HepG2 (cell line): ENCODE results near the gene RPS10. TPM values are rescaled to one million over a fixed set of nuclear protein-coding genes. Genes with fewer than 3 reads are reported as not detected.

Experiments used
- ARID3A ChIP-seq: IDR thresholded peaks from 2 replicates; pipeline ENCODE4 v1.6.1; 2012; ENCODE audit warnings: low read depth, low read length, improper control_type of control experiment
- ATF1 ChIP-seq: IDR thresholded peaks from 2 replicates; pipeline ENCODE4 v1.6.1; 2016; ENCODE audit warnings: mild to moderate bottlenecking, control low read depth
- CTCF ChIP-seq: sonication (generic); formaldehyde crosslinking; IDR thresholded peaks from 2 replicates; pipeline ENCODE4 v1.5.0; 2020; ENCODE audit warnings: mild to moderate bottlenecking, missing genetic modification reagents, moderate library complexity
- HNF4G ChIP-seq, 2 experiments: sonication (generic) in 1 of 2; formaldehyde crosslinking in 1 of 2; IDR thresholded peaks; 2 replicates each; pipeline versions ENCODE4 v1.4.0 to v1.6.1; 2011 to 2020; ENCODE audit warnings: borderline replicate concordance in 2 of 2, low read depth in 2 of 2, mild to moderate bottlenecking in 2 of 2, low read length in 1 of 2, missing genetic modification reagents in 1 of 2, moderate library complexity in 1 of 2
- KDM5B ChIP-seq: sonication (generic); formaldehyde crosslinking; IDR thresholded peaks from 2 replicates; pipeline ENCODE4 v1.4.0; 2020; ENCODE audit warnings: missing genetic modification reagents, mild to moderate bottlenecking, borderline replicate concordance
- MAFF ChIP-seq: IDR thresholded peaks from 2 replicates; pipeline ENCODE4 v1.6.1; 2011; ENCODE audit warnings: low read depth, low read length, improper control_type of control experiment
- MAFK ChIP-seq, 2 experiments: IDR thresholded peaks in 1 of 2; conservative IDR thresholded peaks in 1 of 2; 2 replicates each; pipeline ENCODE4 v1.6.1; 2011; ENCODE audit warnings: improper control_type of control experiment in 2 of 2, low read length in 2 of 2
- MAX ChIP-seq: IDR thresholded peaks from 2 replicates; pipeline ENCODE4 v1.6.1; 2012; ENCODE audit warnings: inconsistent platforms
- MED8 ChIP-seq: sonication (generic); formaldehyde crosslinking; IDR thresholded peaks from 2 replicates; pipeline ENCODE4 v1.8.1; 2023; ENCODE audit warnings: mild to moderate bottlenecking, missing genetic modification reagents; ENCODE audit not compliant: insufficient replicate concordance
- PAF1 ChIP-seq: IDR thresholded peaks from 2 replicates; pipeline ENCODE4 v1.6.1; 2016; ENCODE audit warnings: missing genetic modification reagents, missing compliant biosample characterization
- POLR2AphosphoS5 ChIP-seq: IDR thresholded peaks from 2 replicates; pipeline ENCODE4 v1.6.1; 2012; ENCODE audit warnings: low read depth, low read length
- RCOR2 ChIP-seq: IDR thresholded peaks from 2 replicates; pipeline ENCODE4 v1.6.1; 2016; ENCODE audit warnings: missing biosample characterization, missing genetic modification reagents
- SOX5 ChIP-seq: IDR thresholded peaks from 2 replicates; pipeline ENCODE4 v1.6.1; 2016; ENCODE audit warnings: borderline replicate concordance
- TAF1 ChIP-seq: sonication (generic); formaldehyde crosslinking; IDR thresholded peaks from 2 replicates; pipeline ENCODE4 v1.4.0; 2020; ENCODE audit warnings: missing genetic modification reagents
- ZBTB3 ChIP-seq: sonication (generic); formaldehyde crosslinking; IDR thresholded peaks from 2 replicates; pipeline ENCODE4 v1.4.0; 2020; ENCODE audit warnings: low read depth, mild to moderate bottlenecking, moderate library complexity, missing genetic modification reagents, borderline replicate concordance
- ZBTB37 ChIP-seq: sonication (generic); formaldehyde crosslinking; IDR thresholded peaks from 2 replicates; pipeline ENCODE4 v1.4.0; 2020; ENCODE audit warnings: mild to moderate bottlenecking, missing genetic modification reagents
- ZFP36L2 ChIP-seq: sonication (generic); formaldehyde crosslinking; IDR thresholded peaks from 2 replicates; pipeline ENCODE4 v1.4.0; 2020; ENCODE audit warnings: missing genetic modification reagents
- ZNF354B ChIP-seq: sonication (generic); formaldehyde crosslinking; IDR thresholded peaks from 2 replicates; pipeline ENCODE4 v1.8.0; 2022; ENCODE audit warnings: mild to moderate bottlenecking, missing genetic modification reagents
- ZNF569 ChIP-seq: sonication (generic); formaldehyde crosslinking; IDR thresholded peaks from 2 replicates; pipeline ENCODE4 v1.5.0; 2020; ENCODE audit warnings: mild to moderate bottlenecking, missing genetic modification reagents, moderate library complexity, borderline replicate concordance
- ZNF780A ChIP-seq: sonication (generic); formaldehyde crosslinking; IDR thresholded peaks from 2 replicates; pipeline ENCODE4 v1.8.0; 2022; ENCODE audit warnings: mild to moderate bottlenecking, missing genetic modification reagents, moderate library complexity
- ZNF790 ChIP-seq: sonication (generic); formaldehyde crosslinking; IDR thresholded peaks from 2 replicates; pipeline ENCODE4 v1.8.0; 2022; ENCODE audit warnings: missing genetic modification reagents, mild to moderate bottlenecking, borderline replicate concordance
- ZUFSP ChIP-seq: sonication (generic); formaldehyde crosslinking; IDR thresholded peaks from 2 replicates; pipeline ENCODE4 v1.9.0; 2021; ENCODE audit warnings: missing genetic modification reagents, mild to moderate bottlenecking, borderline replicate concordance
- polyA plus RNA-seq, 8 experiments: library from polyadenylated mRNA; depleted of rRNA in 3 of 8; stranded (reverse) in 7 of 8; unstranded in 1 of 8; fragments of >200 nt; fragmentation: Illumina TruSeq in 4 of 8; extraction: Trizol in 4 of 8; gene quantifications; 2 replicates each; pipeline versions ENCODE4 v1.2.1 to v1.2.3, GENCODE V29; 2011 to 2016; ENCODE audit warnings: low read depth in 4 of 8, missing spikeins in 1 of 8, mixed read lengths in 1 of 8; ENCODE audit not compliant: insufficient read depth in 1 of 8
- total RNA-seq, 5 experiments: library from RNA; depleted of rRNA; stranded (reverse); fragments of >200 nt; fragmentation: Illumina TruSeq; extraction: Trizol; gene quantifications; 2 replicates each; pipeline ENCODE4 v1.2.3, GENCODE V29; 2016; ENCODE audit warnings: low read depth in 1 of 5

Gene RPS10
- total and polyA plus RNA-seq, 2 of the 13 experiments (the other 11 are each of a cell fraction or from before 2014, with no cell fraction given), result 2,909 to 4,648 TPM

GRCh38 chr6:34414999-34415858, 10.6 kb downstream of the RPS10 start (continued):
- TF ChIP-seq ZBTB37, result no peak
- 0 out of 2 replicates have a peak, but pooled peaks have one; percentile 25 for TF ChIP-seq ZNF354B
- peak; percentile 90 for TF ChIP-seq ARID3A
- no peak for TF ChIP-seq TAF1 (CRISPR knock-in tag)
- 0 out of 4 replicates have a peak, but pooled peaks of 1 of the 2 experiments have one; percentile 16 for TF ChIP-seq MAFK (conservative IDR thresholded peaks at IDR 0.05 in 1 of 2, IDR thresholded peaks at IDR 0.05 in 1 of 2; ENCODE audit: low read length in 2 of 2)
- peak; percentile 89 for TF ChIP-seq CTCF (CRISPR knock-in tag)
- TF ChIP-seq ZNF790 (CRISPR knock-in tag), result no peak
- peak; percentile 12; the same call in 1 of the 2 replicates for TF ChIP-seq ZNF780A (CRISPR knock-in tag)
- peak; percentile 94 for TF ChIP-seq HNF4G (IDR thresholded peaks at IDR 0.05; ENCODE audit: borderline replicate concordance, low read depth, low read length)
- TF ChIP-seq HNF4G (CRISPR knock-in tag; IDR thresholded peaks at IDR 0.05; ENCODE audit: borderline replicate concordance, low read depth), result peak; percentile 68; the same call in 1 of the 2 replicates
- TF ChIP-seq MAFF, result no peak
- TF ChIP-seq ZUFSP (CRISPR knock-in tag), result no peak
- no peak for TF ChIP-seq KDM5B
- TF ChIP-seq ZFP36L2, result no peak
- no peak for TF ChIP-seq ATF1 (CRISPR knock-in tag)
- peak; percentile 5; the same call in 1 of the 2 replicates for TF ChIP-seq PAF1 (CRISPR knock-in tag)
- TF ChIP-seq MED8 (CRISPR knock-in tag), result no peak
- TF ChIP-seq ZNF569, result no peak
- TF ChIP-seq MAX, result peak; percentile 56
- 0 out of 2 replicates have a peak, but pooled peaks have one; percentile 19 for TF ChIP-seq ZBTB3 (CRISPR knock-in tag)
- TF ChIP-seq POLR2AphosphoS5, result peak; percentile 18; the same call in 1 of the 2 replicates
- TF ChIP-seq RCOR2 (CRISPR knock-in tag), result 0 out of 2 replicates have a peak, but pooled peaks have one; percentile 54
- TF ChIP-seq SOX5 (CRISPR knock-in tag), result peak; percentile 41; the same call in 1 of the 2 replicates
